Activated naive CD8-positive, alpha-beta T cell treated with anti-CD3 and anti-CD28 coated beads, Interleukin-2, amount 10 ng/mL, durations not matched to agents 7 days and 5 days (primary cell): ENCODE measurements around the gene ARL9. TPM values are rescaled to one million over a fixed set of nuclear protein-coding genes. Genes with fewer than 3 reads are reported as not detected.

Source experiments
- ATAC-seq: fragments of 150-1000 bp; cut with Tn5 transposase; one replicate; pipeline ENCODE4 v1.10.0; 2021; ENCODE audit warnings: low read depth, moderate library complexity
- POLR2A ChIA-PET: fragments of 350-600 bp; sonication (Branson Sonifier 250); formaldehyde crosslinking; loops from one replicate; lab custom pipeline; 2021; ENCODE audit warnings: antibody characterized with exemption; lab: Charles Lee
- DNase-seq: peaks from one replicate; pipeline ENCODE4 v3.0.0; 2021
- H3K27ac Mint-ChIP-seq: one replicate; pipeline ENCODE4 v1.8.0; 2022; ENCODE audit warnings: mild to moderate bottlenecking, mixed read lengths
- H3K27me3 Mint-ChIP-seq: one replicate; pipeline ENCODE4 v1.8.0; 2022; ENCODE audit warnings: mild to moderate bottlenecking, moderate library complexity, mixed read lengths
- H3K36me3 Mint-ChIP-seq: one replicate; pipeline ENCODE4 v1.8.0; 2021; ENCODE audit warnings: mild to moderate bottlenecking, mixed read lengths
- H3K4me1 Mint-ChIP-seq: one replicate; pipeline ENCODE4 v1.8.0; 2021; ENCODE audit warnings: mixed read lengths
- H3K4me3 Mint-ChIP-seq: one replicate; pipeline ENCODE4 v1.8.0; 2022; ENCODE audit warnings: mild to moderate bottlenecking, moderate library complexity, mixed read lengths
- H3K9me3 Mint-ChIP-seq: one replicate; pipeline ENCODE4 v1.8.0; 2021; ENCODE audit warnings: mixed read lengths
- total RNA-seq, 2 experiments: library from RNA; stranded (reverse); gene quantifications; one replicate each; pipeline ENCODE4 v1.2.3, GENCODE V29; 2021

Gene ARL9
- total RNA-seq, 2 experiments from 2014 or later = 0.26 to 0.44 TPM

- no peaks in the 10 kb centered on the region for H3K27me3 Mint-ChIP-seq
- H3K27ac Mint-ChIP-seq = no peak overlapping the region
- DNase-seq = no peak
- H3K36me3 Mint-ChIP-seq = peaks cover 22% of the 10 kb centered on the region
- no peak for ATAC-seq
- peaks cover 2% of the 10 kb centered on the region for H3K4me1 Mint-ChIP-seq
- no peaks in the 10 kb centered on the region for H3K9me3 Mint-ChIP-seq
- no peak overlapping the region for H3K4me3 Mint-ChIP-seq
- POLR2A ChIA-PET = no interaction called here
Observed at GRCh38 chr4:56477192-56477702, 28.3 kb upstream of the ARL9 start.

- Mint-ChIP-seq H3K27me3 (no peaks in the 10 kb centered on the region), H3K9me3 (no peaks in the 10 kb centered on the region), H3K27ac (no peak overlapping the region), H3K36me3 (peaks cover 14% of the 10 kb centered on the region), H3K4me3 (no peak overlapping the region), H3K4me1 (no peaks in the 10 kb centered on the region)
- POLR2A ChIA-PET = interaction anchor here (0.8 kb wide), 1 partner anchor 427 kb away, joined by 10 read pairs; no protein-coding TSS in a partner anchor
- DNase-seq (no peak), ATAC-seq (no peak)
Observed at GRCh38 chr4:56480691-56481090, 24.9 kb upstream of the ARL9 start.

- no peak overlapping the region for H3K27ac Mint-ChIP-seq
- no peaks in the 10 kb centered on the region for H3K9me3 Mint-ChIP-seq
- H3K27me3 Mint-ChIP-seq = no peaks in the 10 kb centered on the region
- POLR2A ChIA-PET = no interaction called here
- no peak for DNase-seq
- no peaks in the 10 kb centered on the region for H3K4me1 Mint-ChIP-seq
- ATAC-seq = no peak
- H3K4me3 Mint-ChIP-seq = no peak overlapping the region
- H3K36me3 Mint-ChIP-seq = peaks cover 35% of the 10 kb centered on the region
Observed at GRCh38 chr4:56496241-56496640, 9.3 kb upstream of the ARL9 start.

GRCh38 chr4:56511098-56511497 lies 5.5 kb downstream of the ARL9 start:
- Mint-ChIP-seq H3K27me3 (peaks cover 14% of the 10 kb centered on the region), H3K4me3 (no peak overlapping the region), H3K4me1 (peaks cover 5% of the 10 kb centered on the region), H3K9me3 (no peaks in the 10 kb centered on the region), H3K36me3 (no peaks in the 10 kb centered on the region), H3K27ac (no peak overlapping the region)
- ATAC-seq (no peak), DNase-seq (no peak)
- POLR2A ChIA-PET = no interaction called here

- POLR2A ChIA-PET = no interaction called here
- no peak for ATAC-seq
- Mint-ChIP-seq H3K4me1 (no peaks in the 10 kb centered on the region), H3K4me3 (no peak overlapping the region), H3K27me3 (peaks cover 15% of the 10 kb centered on the region), H3K9me3 (no peaks in the 10 kb centered on the region), H3K36me3 (no peaks in the 10 kb centered on the region), H3K27ac (no peak overlapping the region)
- DNase-seq = no peak
Observed at GRCh38 chr4:56512166-56512565, 6.6 kb downstream of the ARL9 start.

- POLR2A ChIA-PET = no interaction called here
Observed at GRCh38 chr4:56513517-56513916, 7.9 kb downstream of the ARL9 start.

GRCh38 chr4:56530269-56531148 lies 24.9 kb downstream of the ARL9 start:
- Mint-ChIP-seq H3K36me3 (no peaks in the 10 kb centered on the region), H3K4me3 (no peak overlapping the region), H3K9me3 (no peaks in the 10 kb centered on the region), H3K27ac (no peak overlapping the region), H3K27me3 (peaks cover 12% of the 10 kb centered on the region), H3K4me1 (peaks cover 1% of the 10 kb centered on the region)
- POLR2A ChIA-PET = interaction anchor here (0.5 kb wide), 1 partner anchor 81 kb away, joined by 3 read pairs; no protein-coding TSS in a partner anchor
- peak; percentile 95 for ATAC-seq
- peak; percentile 81 for DNase-seq

More at GRCh38 chr4:56513517-56513916, 7.9 kb downstream of the ARL9 start:
- Mint-ChIP-seq H3K27ac (no peak overlapping the region), H3K4me3 (no peak overlapping the region), H3K9me3 (no peaks in the 10 kb centered on the region), H3K27me3 (peaks cover 18% of the 10 kb centered on the region), H3K4me1 (no peaks in the 10 kb centered on the region), H3K36me3 (no peaks in the 10 kb centered on the region)
- DNase-seq (no peak), ATAC-seq (no peak)

- Mint-ChIP-seq H3K27me3 (peaks cover 9% of the 10 kb centered on the region), H3K27ac (no peak overlapping the region), H3K4me3 (no peak overlapping the region), H3K4me1 (peaks cover 1% of the 10 kb centered on the region), H3K36me3 (no peaks in the 10 kb centered on the region), H3K9me3 (no peaks in the 10 kb centered on the region)
- DNase-seq = no peak
- ATAC-seq = no peak
- POLR2A ChIA-PET = interaction anchor here (0.5 kb wide), 1 partner anchor 12 kb away, joined by 3 read pairs; no protein-coding TSS in a partner anchor
Observed at GRCh38 chr4:56531149-56531770, 25.7 kb downstream of the ARL9 start.

- Mint-ChIP-seq H3K9me3 (no peaks in the 10 kb centered on the region), H3K36me3 (no peaks in the 10 kb centered on the region), H3K4me1 (peaks cover 1% of the 10 kb centered on the region), H3K27ac (no peak overlapping the region), H3K4me3 (no peak overlapping the region), H3K27me3 (peaks cover 9% of the 10 kb centered on the region)
- ATAC-seq (no peak), DNase-seq (no peak)
- POLR2A ChIA-PET = no interaction called here
Observed at GRCh38 chr4:56531823-56532222, 26.2 kb downstream of the ARL9 start.

GRCh38 chr4:56532239-56532638 lies 26.6 kb downstream of the ARL9 start:
- DNase-seq (no peak), ATAC-seq (no peak)
- H3K4me1 Mint-ChIP-seq = peaks cover 1% of the 10 kb centered on the region
- H3K4me3 Mint-ChIP-seq = no peak overlapping the region
- no peaks in the 10 kb centered on the region for H3K36me3 Mint-ChIP-seq
- POLR2A ChIA-PET = no interaction called here
- peaks cover 7% of the 10 kb centered on the region for H3K27me3 Mint-ChIP-seq
- H3K27ac Mint-ChIP-seq = no peak overlapping the region
- H3K9me3 Mint-ChIP-seq = no peaks in the 10 kb centered on the region

- Mint-ChIP-seq H3K27me3 (peaks cover 7% of the 10 kb centered on the region), H3K36me3 (no peaks in the 10 kb centered on the region)
Observed at GRCh38 chr4:56535915-56536314, 30.3 kb downstream of the ARL9 start.

GRCh38 chr4:56537147-56537546 lies 31.6 kb downstream of the ARL9 start:
- ATAC-seq (no peak), DNase-seq (no peak)
- Mint-ChIP-seq H3K9me3 (no peaks in the 10 kb centered on the region), H3K36me3 (no peaks in the 10 kb centered on the region), H3K4me1 (no peaks in the 10 kb centered on the region), H3K4me3 (no peak overlapping the region), H3K27ac (no peak overlapping the region), H3K27me3 (peaks cover 14% of the 10 kb centered on the region)
- POLR2A ChIA-PET = no interaction called here

More at GRCh38 chr4:56535915-56536314, 30.3 kb downstream of the ARL9 start:
- no peak for ATAC-seq
- no peaks in the 10 kb centered on the region for H3K4me1 Mint-ChIP-seq
- no peaks in the 10 kb centered on the region for H3K9me3 Mint-ChIP-seq
- no peak overlapping the region for H3K27ac Mint-ChIP-seq
- DNase-seq = no peak
- no peak overlapping the region for H3K4me3 Mint-ChIP-seq
- POLR2A ChIA-PET = no interaction called here

GRCh38 chr4:56540826-56541225 lies 35.2 kb downstream of the ARL9 start:
- Mint-ChIP-seq H3K4me1 (peaks cover 9% of the 10 kb centered on the region), H3K36me3 (no peaks in the 10 kb centered on the region)

More at GRCh38 chr4:56540826-56541225, 35.2 kb downstream of the ARL9 start:
- Mint-ChIP-seq H3K27me3 (peaks cover 16% of the 10 kb centered on the region), H3K4me3 (no peak overlapping the region), H3K9me3 (no peaks in the 10 kb centered on the region), H3K27ac (no peak overlapping the region)
- DNase-seq = no peak
- ATAC-seq = no peak
- POLR2A ChIA-PET = no interaction called here
